Panc1 (cell line): Measurements from ENCODE around the gene CDK13.

Experiments used
- CTCF ChIP-seq: fragments of 450-650 bp; IDR thresholded peaks from 2 replicates; pipeline ENCODE4 v1.5.1; 2017; ENCODE audit warnings: mild to moderate bottlenecking
- SIN3A ChIP-seq: IDR thresholded peaks from 2 replicates; pipeline ENCODE4 v1.6.1; 2012; ENCODE audit warnings: low read depth, mild to moderate bottlenecking, low read length, moderate library complexity, borderline replicate concordance; ENCODE audit not compliant: insufficient read depth

GRCh38 chr7:40135317-40135610 lies 185.2 kb downstream of the CDK13 start:
- TF ChIP-seq CTCF (no peak), SIN3A (no peak)
